ENCODE measurements around the gene PRPF6. TPM values are rescaled to one million over a fixed set of nuclear protein-coding genes. Genes with fewer than 3 reads are reported as not detected.
"Not testable (repeated sequence)": the region's sequence is repeated elsewhere in the genome, so short reads cannot be mapped to it uniquely, and the experiment has no call there.

Gene PRPF6
- total and polyA plus RNA-seq, 2 donors from 2014 or later = 51.3 to 73.3 TPM

DNA sequence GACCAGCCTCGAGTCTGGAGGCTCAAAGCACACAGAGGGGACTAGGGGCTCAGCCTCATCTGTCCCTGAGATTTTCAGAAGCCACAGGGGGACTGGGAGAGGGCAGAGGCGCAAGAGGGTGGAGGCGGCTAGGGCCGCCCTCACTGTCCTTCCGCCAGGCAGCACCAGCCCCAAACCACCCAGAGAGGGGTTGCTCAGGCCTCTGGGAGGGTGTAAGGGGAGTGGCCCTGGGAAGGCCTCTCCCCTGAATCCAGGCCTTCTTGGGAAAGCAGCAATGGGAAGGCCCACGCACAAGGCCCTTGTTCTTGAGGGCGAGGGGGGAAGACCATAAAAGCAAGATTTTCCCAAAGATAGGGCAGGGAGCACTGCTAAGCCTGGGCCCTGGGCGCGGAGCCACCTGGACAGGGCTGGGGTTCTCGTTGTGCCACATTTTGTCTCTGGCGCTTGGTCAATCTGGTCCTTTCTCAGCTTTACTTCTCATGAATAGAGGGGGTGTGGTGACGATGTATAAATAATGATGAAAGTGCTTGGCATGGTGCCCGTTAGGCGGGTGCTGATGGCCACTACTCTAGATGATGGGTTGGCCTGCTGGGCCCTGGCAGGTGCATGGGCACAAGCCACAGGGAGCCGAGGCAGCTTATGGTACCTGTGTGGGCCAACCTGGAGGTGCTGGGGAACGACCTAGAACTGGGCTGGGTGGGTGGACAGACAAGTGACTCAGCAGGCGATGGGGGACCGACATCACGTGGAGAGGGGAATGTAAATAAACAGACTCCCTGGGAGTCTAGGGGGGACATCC is 6.3 kb upstream of the PRPF6 start:
- intact Hi-C loops (cut with DNase I) = loop anchor here (5.0 kb wide), 1 partner anchor 437 kb away; the partner anchor contains the start of gene PTK6

GRCh38 chr20:63976511-63976910 is 4.4 kb upstream of the PRPF6 start:
- not testable (repeated sequence) for H3K27me3 ChIP-seq (ENCODE audit: control insufficient read depth, insufficient read depth, low read length); H3K4me3 ChIP-seq (ENCODE audit: low read length in 3 of 3); H3K9ac ChIP-seq (ENCODE audit: low read length in 3 of 3); H3K36me3 ChIP-seq (ENCODE audit: control insufficient read depth in 2 of 3, insufficient read depth in 3 of 3, low read length in 3 of 3); FAIRE-seq; H3K27ac ChIP-seq (ENCODE audit: low read depth in 2 of 2, low read length in 2 of 2); H3K9me3 ChIP-seq (ENCODE audit: control insufficient read depth in 2 of 3, insufficient read depth in 1 of 3, low read length in 3 of 3); DNase-seq
- intact Hi-C loops (cut with DNase I) = loop anchor here (5.0 kb wide), 1 partner anchor 439 kb away; the partner anchor contains the start of gene PTK6
- H3K4me1 ChIP-seq (ENCODE audit: control insufficient read depth in 2 of 3, insufficient read depth in 2 of 3, low read depth in 1 of 3, low read length in 3 of 3) = peaks cover 0 to 20% (median 7%) of the 10 kb centered on the region in 3 donors

More for the DNA sequence above, 6.3 kb upstream of the PRPF6 start:
- no peaks in the 10 kb centered on the region for H3K27me3 ChIP-seq (ENCODE audit: control insufficient read depth, insufficient read depth, low read length)
- peaks cover 0 to 3% (median 0%) of the 10 kb centered on the region in 3 donors for H3K36me3 ChIP-seq (ENCODE audit: control insufficient read depth in 2 of 3, insufficient read depth in 3 of 3, low read length in 3 of 3)
- peaks cover 0 to 13% (median 0%) of the 10 kb centered on the region in 3 donors for H3K4me1 ChIP-seq (ENCODE audit: control insufficient read depth in 2 of 3, insufficient read depth in 2 of 3, low read depth in 1 of 3, low read length in 3 of 3)
- DNase-seq (peak in 2 of 5 donors; percentile 47 to 75), FAIRE-seq (no peak)
- H3K4me3 ChIP-seq (ENCODE audit: low read length in 3 of 3) = no peak overlapping the region
- TF ChIP-seq, protein P1, sequence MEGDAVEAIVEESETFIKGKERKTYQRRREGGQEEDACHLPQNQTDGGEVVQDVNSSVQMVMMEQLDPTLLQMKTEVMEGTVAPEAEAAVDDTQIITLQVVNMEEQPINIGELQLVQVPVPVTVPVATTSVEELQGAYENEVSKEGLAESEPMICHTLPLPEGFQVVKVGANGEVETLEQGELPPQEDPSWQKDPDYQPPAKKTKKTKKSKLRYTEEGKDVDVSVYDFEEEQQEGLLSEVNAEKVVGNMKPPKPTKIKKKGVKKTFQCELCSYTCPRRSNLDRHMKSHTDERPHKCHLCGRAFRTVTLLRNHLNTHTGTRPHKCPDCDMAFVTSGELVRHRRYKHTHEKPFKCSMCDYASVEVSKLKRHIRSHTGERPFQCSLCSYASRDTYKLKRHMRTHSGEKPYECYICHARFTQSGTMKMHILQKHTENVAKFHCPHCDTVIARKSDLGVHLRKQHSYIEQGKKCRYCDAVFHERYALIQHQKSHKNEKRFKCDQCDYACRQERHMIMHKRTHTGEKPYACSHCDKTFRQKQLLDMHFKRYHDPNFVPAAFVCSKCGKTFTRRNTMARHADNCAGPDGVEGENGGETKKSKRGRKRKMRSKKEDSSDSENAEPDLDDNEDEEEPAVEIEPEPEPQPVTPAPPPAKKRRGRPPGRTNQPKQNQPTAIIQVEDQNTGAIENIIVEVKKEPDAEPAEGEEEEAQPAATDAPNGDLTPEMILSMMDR (IDR thresholded peaks at IDR 0.05; ENCODE audit: borderline replicate concordance, extremely low read depth, insufficient read depth) = no peak
- no peak overlapping the region for H3K27ac ChIP-seq (ENCODE audit: low read depth in 2 of 2, low read length in 2 of 2)
- H3K9me3 ChIP-seq (ENCODE audit: control insufficient read depth in 2 of 3, insufficient read depth in 1 of 3, low read length in 3 of 3) = no peaks in the 10 kb centered on the region
- H3K9ac ChIP-seq (ENCODE audit: low read length in 3 of 3) = no peak overlapping the region

GRCh38 chr20:63976980-63977738 is 3.8 kb upstream of the PRPF6 start:
- Histone ChIP-seq H3K9me3 (ENCODE audit: control insufficient read depth in 2 of 3, insufficient read depth in 1 of 3, low read length in 3 of 3) (no peaks in the 10 kb centered on the region), H3K36me3 (ENCODE audit: control insufficient read depth in 2 of 3, insufficient read depth in 3 of 3, low read length in 3 of 3) (peaks cover 0 to 3% (median 0%) of the 10 kb centered on the region in 3 donors), H3K4me3 (ENCODE audit: low read length in 3 of 3) (no peak overlapping the region), H3K9ac (ENCODE audit: low read length in 3 of 3) (no peak overlapping the region), H3K27ac (ENCODE audit: low read depth in 2 of 2, low read length in 2 of 2) (no peak overlapping the region), H3K27me3 (ENCODE audit: control insufficient read depth, insufficient read depth, low read length) (no peaks in the 10 kb centered on the region), H3K4me1 (ENCODE audit: control insufficient read depth in 2 of 3, insufficient read depth in 2 of 3, low read depth in 1 of 3, low read length in 3 of 3) (peaks cover 3 to 23% (median 7%) of the 10 kb centered on the region in 3 donors)
- peak in 2 of 5 donors; percentile 54 to 80 for DNase-seq
- FAIRE-seq = no peak
- intact Hi-C loops (cut with DNase I) = loop anchor here (5.0 kb wide), 1 partner anchor 440 kb away; the partner anchor contains the start of gene PTK6
- TF ChIP-seq, protein P1 (IDR thresholded peaks at IDR 0.05; ENCODE audit: borderline replicate concordance, extremely low read depth, insufficient read depth) = no peak
